ENCODE measurements around the gene GLIPR1L2.

GLIPR1L2 gene

DNA sequence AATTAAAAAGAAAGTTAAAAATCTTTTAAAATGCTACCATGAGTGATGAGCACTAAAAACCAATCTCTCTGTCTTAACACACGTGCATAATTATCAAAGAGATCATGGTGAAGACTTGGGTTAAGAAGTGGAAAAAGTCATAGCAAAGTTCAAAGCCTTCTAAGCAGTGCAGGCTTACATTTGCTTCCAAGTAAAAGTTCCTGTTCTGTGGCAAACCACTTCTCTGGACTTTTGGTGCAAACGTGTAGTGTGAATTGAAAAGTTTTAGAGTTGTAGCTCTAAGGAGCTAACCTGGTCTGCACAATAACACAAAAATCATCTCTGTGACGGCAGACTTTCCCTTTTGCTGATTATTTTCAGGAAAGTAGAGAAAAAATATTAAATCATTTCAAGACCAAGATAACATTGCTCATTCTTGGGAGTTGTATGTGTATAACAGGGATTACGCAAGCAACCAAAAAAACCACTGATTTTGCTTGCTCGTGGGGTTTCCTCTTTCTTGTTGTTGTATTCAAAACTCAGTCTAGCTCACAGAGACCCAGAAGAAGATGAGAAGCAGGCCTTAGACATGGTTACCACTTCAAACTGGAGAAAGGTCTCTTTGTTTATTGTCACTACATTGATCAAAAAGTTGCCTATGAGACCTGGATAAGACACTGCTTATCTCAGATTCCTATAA lies 87.4 kb downstream of the GLIPR1L2 start:
- DNase-seq = peak; percentile 74 to 91 (median 84)

DNA sequence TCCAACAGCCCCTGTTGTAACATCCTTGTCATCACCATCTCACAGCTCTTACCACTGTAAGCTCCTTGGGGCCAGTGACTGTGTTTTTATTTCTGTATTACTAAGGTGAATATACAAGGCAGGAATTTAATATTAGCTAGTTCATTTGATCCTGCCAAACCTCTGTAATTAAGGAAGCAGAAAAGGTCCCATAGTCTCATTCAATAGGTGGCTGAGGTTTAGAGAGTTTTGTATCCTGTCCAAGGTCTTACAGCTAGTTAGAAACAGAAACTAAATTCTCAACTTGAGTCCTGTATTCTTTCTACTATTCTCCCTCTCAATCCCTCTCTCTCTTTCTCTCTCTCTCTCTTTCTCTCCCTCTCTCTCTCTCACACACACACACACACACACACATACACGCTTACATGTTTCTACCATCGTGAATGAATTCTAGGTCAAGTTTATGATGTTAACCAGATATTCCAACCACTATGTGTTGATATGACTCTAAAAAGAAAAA lies 89.1 kb downstream of the GLIPR1L2 start:
- peak in 1 of 4 experiments; percentile 31 for DNase-seq

- peak; percentile 90 to 96 (median 93) for DNase-seq
Observed at GRCh38 chr12:75480469-75480949, 89.6 kb downstream of the GLIPR1L2 start, which contains the start of gene GLIPR1. Gene GLIPR1 (plus strand): TSS chr12:75480755. CDS start chr12:75480881, 126 bp downstream.

DNA sequence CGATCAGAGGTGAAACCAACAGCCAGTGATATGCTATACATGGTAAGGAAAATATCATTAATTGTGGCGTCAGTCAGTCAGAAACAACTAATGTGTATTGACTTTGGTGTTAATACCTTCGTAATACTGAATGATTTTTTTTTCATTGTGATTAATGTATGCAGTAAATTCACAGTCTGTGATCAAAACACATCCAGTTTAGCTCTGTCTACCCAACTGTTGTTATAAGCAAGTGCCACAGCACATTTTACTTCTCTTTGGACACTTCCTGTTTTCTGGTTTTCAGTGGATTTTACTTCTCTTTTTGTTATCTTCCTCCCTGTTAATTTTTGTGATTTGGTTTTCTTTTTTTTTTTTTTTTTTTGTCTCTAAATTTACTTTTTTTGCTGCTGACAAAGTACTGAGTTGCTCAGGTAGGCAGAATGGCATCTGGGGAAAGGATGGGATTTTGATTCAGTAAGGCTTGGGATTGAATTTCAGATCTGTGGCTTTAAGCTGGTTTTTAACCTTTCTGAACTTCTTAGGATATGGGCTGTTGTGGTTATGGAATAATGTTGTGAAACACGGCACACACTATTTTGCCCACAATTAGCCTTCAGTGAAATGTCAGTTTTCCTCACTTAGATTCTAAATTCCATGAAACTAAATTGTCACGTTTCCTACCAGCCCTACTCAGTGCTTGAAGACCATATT lies 90.3 kb downstream of the GLIPR1L2 start:
- DNase-seq = peak; percentile 47 to 83 (median 68)

GRCh38 chr12:75481774-75482173 lies 90.9 kb downstream of the GLIPR1L2 start:
- peak; percentile 36 to 70 (median 58) for DNase-seq

Data from suppressor macrophage (primary cell).